Immature natural killer cell (primary cell): Measurements from ENCODE around the gene POLD1. TPM values are rescaled to one million over a fixed set of nuclear protein-coding genes. Genes with fewer than 3 reads are reported as not detected.
A peak's percentile ranks its signal among the peaks of the same experiment; 100 is the strongest.

Experiments used
- DNase-seq, 3 donors: peaks; one replicate each; pipeline ENCODE4 v3.0.0; 2022; ENCODE audit warnings: mixed read lengths in 1 of 3
- H3K27ac Mint-ChIP-seq, 6 donors: one replicate each; pipeline ENCODE4 v1.8.0; 2020; ENCODE audit warnings: mixed read lengths in 6 of 6, mild to moderate bottlenecking in 5 of 6, inconsistent platforms in 4 of 6, moderate library complexity in 3 of 6
- H3K27me3 Mint-ChIP-seq, 3 donors: one replicate each; pipeline ENCODE4 v1.8.0; 2020 to 2021; ENCODE audit warnings: low read depth in 3 of 3, mild to moderate bottlenecking in 3 of 3, mixed read lengths in 3 of 3, moderate library complexity in 3 of 3, inconsistent platforms in 1 of 3
- H3K36me3 Mint-ChIP-seq, 3 donors: one replicate each; pipeline ENCODE4 v1.8.0; 2020; ENCODE audit warnings: mixed read lengths in 3 of 3, inconsistent platforms in 2 of 3, mild to moderate bottlenecking in 2 of 3
- H3K4me1 Mint-ChIP-seq, 2 donors: one replicate each; pipeline ENCODE4 v1.8.0; 2020; ENCODE audit warnings: inconsistent platforms in 2 of 2, mild to moderate bottlenecking in 2 of 2, mixed read lengths in 2 of 2, moderate library complexity in 1 of 2
- H3K4me3 Mint-ChIP-seq, 5 donors: one replicate each; pipeline ENCODE4 v1.8.0; 2020; ENCODE audit warnings: mild to moderate bottlenecking in 5 of 5, mixed read lengths in 5 of 5, inconsistent platforms in 3 of 5, moderate library complexity in 3 of 5
- H3K9me3 Mint-ChIP-seq, 6 donors: one replicate each; pipeline ENCODE4 v1.8.0; 2020; ENCODE audit warnings: mild to moderate bottlenecking in 6 of 6, mixed read lengths in 6 of 6, inconsistent platforms in 4 of 6, moderate library complexity in 3 of 6
- polyA plus RNA-seq, 3 donors: library from polyadenylated mRNA; unstranded; fragments of 300-500 nt; fragmentation: Illumina TruSeq; gene quantifications; one replicate each; pipeline ENCODE4 v1.2.3, GENCODE V29; 2021

POLD1 gene
- polyA plus RNA-seq, 3 donors from 2014 or later = 14.5 to 24.8 (median 22.8) TPM

DNA sequence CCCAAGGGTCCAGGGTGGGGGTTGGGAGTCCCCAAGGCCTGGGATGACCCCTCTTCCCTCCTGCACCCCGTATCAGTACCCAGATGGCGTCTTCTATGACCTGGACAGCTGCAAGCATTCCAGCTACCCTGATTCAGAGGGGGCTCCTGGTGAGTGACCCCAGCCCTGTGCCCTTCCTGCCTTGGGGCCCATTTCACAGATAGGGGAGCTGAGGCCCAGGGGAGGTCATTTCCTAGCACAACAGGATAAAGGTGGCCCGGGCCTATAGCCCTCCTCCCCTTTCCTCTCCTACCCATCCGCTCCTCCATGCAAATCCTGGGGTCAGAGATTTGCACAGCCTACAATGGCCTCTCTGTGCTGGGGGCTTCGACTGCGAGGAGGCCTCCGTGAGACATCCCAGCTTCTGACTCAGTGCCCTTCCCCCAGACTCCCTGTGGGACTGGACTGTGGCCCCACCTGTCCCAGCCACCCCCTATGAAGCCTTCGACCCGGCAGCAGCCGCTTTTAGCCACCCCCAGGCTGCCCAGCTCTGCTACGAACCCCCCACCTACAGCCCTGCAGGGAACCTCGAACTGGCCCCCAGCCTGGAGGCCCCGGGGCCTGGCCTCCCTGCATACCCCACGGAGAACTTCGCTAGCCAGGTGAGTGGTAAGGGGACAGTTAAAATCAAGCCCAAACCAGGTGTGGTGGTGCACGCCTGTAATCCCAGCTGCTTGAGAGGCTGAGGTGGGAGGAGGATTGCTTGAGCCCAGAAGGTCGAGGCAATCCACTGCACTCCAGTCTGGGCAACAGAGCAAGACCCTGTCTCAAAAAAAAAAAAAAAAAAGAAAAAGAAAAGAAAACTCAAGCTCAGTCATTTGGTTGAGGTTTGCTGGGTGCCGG, 38.5 kb downstream of the POLD1 start:
- Mint-ChIP-seq H3K27me3 (peaks cover 1 to 19% (median 10%) of the 10 kb centered on the region in 3 donors), H3K4me3 (peak overlapping the region in 1 of 5 donors; percentile 30), H3K9me3 (peaks cover 0 to 1% (median 0%) of the 10 kb centered on the region in 6 donors), H3K27ac (no peak overlapping the region), H3K36me3 (no peaks in the 10 kb centered on the region), H3K4me1 (peaks cover 7 to 14% of the 10 kb centered on the region in 2 donors)
- DNase-seq = no peak

DNA sequence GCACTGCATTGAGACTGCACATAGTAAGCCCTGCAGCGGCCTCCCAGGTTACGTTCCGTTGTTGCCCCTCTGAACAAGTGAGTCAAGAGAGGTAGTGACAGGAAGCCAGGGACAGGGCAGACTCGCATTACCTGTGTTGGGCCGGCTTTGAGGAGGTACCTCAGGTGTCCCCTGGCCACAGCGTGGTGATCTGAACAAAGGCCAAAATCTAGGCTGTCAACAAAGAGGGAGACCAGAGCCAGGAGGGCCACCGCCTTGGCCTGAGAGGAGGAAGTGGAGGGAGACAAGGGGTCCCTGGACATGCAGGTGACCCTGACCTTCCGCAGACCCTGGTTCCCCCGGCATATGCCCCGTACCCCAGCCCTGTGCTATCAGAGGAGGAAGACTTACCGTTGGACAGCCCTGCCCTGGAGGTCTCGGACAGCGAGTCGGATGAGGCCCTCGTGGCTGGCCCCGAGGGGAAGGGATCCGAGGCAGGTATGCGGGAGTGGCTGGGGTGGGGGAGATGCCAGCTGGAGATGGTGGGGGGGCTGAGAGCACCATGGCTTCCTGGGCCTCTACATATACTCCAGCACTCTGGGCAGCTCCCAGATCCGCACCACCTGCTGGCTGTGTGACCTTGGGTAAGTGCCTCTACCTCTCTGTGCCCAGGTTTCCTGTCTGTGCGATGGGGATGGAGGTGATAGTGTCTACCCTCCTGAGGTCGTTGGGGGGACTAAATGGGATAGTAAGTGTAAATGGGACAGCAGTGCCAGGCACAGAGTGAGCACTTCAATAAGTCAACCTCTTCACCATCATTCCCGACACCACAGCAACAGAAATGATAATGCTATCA, 39.3 kb downstream of the POLD1 start:
- no peak for DNase-seq
- peaks cover 7 to 14% of the 10 kb centered on the region in 2 donors for H3K4me1 Mint-ChIP-seq
- H3K4me3 Mint-ChIP-seq = no peak overlapping the region
- H3K9me3 Mint-ChIP-seq = peaks cover 0 to 1% (median 0%) of the 10 kb centered on the region in 6 donors
- peaks cover 1 to 19% (median 10%) of the 10 kb centered on the region in 3 donors for H3K27me3 Mint-ChIP-seq
- no peaks in the 10 kb centered on the region for H3K36me3 Mint-ChIP-seq
- H3K27ac Mint-ChIP-seq = no peak overlapping the region

DNA sequence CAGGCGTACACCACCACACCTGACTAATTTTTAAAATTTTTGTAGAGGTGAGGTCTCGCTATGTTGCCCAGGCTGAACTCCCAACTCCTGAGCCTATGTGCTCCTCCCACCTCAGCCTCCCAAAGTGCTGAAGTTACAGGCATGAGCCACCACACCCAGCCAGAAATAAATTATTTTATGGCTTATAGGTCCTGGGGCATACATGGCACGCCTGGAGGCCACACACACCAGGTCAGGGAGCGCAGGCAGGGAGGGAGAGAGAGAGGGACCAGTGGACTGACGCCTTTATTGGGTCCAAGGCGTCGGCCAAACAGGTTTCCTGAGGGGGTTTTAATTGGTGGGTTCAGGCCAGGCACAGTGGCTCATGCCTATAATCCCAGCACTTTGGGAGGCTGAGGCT, 41.4 kb downstream of the POLD1 start:
- Mint-ChIP-seq H3K27me3 (peaks cover 3 to 12% (median 3%) of the 10 kb centered on the region in 3 donors), H3K9me3 (no peaks in the 10 kb centered on the region), H3K4me3 (no peak overlapping the region), H3K4me1 (peaks cover 0 to under 1% of the 10 kb centered on the region in 2 donors), H3K27ac (no peak overlapping the region), H3K36me3 (no peaks in the 10 kb centered on the region)
- DNase-seq = no peak

DNA sequence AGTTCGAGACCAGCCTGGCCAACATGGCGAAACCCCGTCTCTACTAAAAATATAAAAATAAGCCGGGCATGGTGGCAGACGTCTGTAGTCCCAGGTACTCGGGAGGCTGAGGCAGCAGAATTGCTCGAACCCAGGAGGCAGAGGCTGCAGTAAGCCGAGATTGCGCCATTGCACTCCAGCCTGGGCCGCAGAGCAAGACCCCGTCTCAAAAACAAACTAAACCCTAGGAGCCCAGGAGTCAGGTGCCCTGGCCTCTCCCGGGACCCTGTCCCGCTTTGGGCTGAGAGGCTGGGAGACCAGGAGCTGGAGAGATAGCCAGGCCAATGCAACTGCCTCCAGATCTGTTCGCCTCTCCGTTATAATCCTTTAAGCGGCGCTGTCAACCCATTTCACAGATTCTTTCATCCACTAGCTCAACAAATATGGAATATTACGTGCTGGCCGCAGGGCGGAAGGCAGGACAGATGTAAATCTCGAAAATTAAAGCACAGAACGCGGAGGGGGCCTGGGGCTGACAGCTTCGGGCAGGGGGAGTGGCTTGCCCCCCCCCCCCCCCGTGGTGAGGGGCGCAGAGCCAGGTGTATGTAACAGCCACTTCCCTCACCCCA, 43.3 kb downstream of the POLD1 start:
- no peak overlapping the region for H3K27ac Mint-ChIP-seq
- H3K9me3 Mint-ChIP-seq = no peaks in the 10 kb centered on the region
- H3K4me1 Mint-ChIP-seq = peaks cover 11 to 13% of the 10 kb centered on the region in 2 donors
- H3K36me3 Mint-ChIP-seq = no peaks in the 10 kb centered on the region
- H3K4me3 Mint-ChIP-seq = no peak overlapping the region
- DNase-seq = no peak
- peaks cover 5 to 10% (median 9%) of the 10 kb centered on the region in 3 donors for H3K27me3 Mint-ChIP-seq

DNA sequence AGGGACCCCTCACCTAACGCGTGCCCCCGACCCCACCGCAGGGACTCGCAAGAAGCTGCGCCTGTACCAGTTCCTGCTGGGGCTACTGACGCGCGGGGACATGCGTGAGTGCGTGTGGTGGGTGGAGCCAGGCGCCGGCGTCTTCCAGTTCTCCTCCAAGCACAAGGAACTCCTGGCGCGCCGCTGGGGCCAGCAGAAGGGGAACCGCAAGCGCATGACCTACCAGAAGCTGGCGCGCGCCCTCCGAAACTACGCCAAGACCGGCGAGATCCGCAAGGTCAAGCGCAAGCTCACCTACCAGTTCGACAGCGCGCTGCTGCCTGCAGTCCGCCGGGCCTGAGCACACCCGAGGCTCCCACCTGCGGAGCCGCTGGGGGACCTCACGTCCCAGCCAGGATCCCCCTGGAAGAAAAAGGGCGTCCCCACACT, 43.9 kb downstream of the POLD1 start:
- no peaks in the 10 kb centered on the region for H3K36me3 Mint-ChIP-seq
- peaks cover 6 to 12% (median 10%) of the 10 kb centered on the region in 3 donors for H3K27me3 Mint-ChIP-seq
- H3K4me1 Mint-ChIP-seq = peaks cover 11 to 13% of the 10 kb centered on the region in 2 donors
- DNase-seq = no peak
- H3K27ac Mint-ChIP-seq = no peak overlapping the region
- H3K4me3 Mint-ChIP-seq = no peak overlapping the region
- H3K9me3 Mint-ChIP-seq = no peaks in the 10 kb centered on the region

DNA sequence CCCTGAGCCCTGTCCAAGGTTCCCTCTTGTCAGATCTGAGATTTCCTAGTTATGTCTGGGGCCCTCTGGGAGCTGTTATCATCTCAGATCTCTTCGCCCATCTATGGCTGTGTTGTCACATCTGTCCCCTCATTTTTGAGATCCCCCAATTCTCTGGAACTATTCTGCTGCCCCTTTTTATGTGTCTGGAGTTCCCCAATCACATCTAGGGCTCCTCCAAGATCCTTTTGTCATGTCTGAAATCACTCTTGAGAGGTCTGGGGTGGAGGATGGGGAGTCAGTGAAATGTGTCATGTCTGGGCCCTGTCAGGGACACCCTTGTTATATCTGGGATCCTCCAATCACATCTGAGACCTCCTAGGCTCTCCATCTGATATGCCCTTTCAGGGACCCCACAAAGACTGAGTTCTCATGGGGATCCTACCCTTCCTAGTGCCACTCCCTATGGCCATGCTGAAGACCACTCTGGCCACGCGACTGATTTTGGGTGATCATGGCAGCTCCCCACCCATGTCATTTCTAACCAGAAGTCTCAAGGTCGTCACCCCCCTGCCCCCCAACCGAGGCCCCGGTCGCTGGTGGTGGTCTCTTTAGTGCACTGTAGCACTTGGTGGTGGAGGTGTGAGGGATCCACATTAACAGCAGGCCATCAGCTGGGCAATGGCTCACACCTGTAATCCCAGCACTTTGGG, 44.8 kb downstream of the POLD1 start:
- no peak for DNase-seq
- Mint-ChIP-seq H3K4me1 (peaks cover 11 to 13% of the 10 kb centered on the region in 2 donors), H3K4me3 (peak overlapping the region in 1 of 5 donors; percentile 21), H3K27ac (no peak overlapping the region), H3K9me3 (no peaks in the 10 kb centered on the region), H3K36me3 (no peaks in the 10 kb centered on the region), H3K27me3 (peaks cover 6 to 13% (median 10%) of the 10 kb centered on the region in 3 donors)

DNA sequence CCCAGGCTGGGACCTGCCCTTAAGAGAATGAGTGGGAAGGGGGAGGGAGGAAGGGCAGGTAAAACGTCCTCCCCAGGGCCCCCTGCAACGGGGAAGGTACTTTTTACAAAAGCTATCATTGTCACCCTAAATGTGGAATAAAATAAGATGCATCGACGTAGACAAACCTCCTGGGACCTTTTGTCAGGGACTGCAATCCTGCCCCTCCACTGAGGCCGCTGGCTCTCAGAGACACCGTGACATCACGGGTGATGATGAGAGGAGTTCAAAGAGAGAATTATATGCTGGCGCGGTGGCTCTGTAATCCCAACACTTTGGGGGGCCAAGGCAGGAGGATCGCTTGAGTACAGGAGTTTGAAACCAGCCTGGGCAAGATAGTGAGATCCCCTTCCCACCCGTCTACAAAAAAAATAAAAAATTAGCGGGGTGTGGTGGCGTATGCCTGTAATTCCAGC, 46.8 kb downstream of the POLD1 start:
- Mint-ChIP-seq H3K4me3 (peak overlapping the region; percentile 91 to 95 (median 92)), H3K36me3 (no peaks in the 10 kb centered on the region), H3K27ac (peak overlapping the region in 4 of 6 donors; percentile 43 to 82 (median 54)), H3K4me1 (peaks cover 11 to 13% of the 10 kb centered on the region in 2 donors), H3K9me3 (no peaks in the 10 kb centered on the region), H3K27me3 (peaks cover 6 to 13% (median 9%) of the 10 kb centered on the region in 3 donors)
- no peak for DNase-seq

DNA sequence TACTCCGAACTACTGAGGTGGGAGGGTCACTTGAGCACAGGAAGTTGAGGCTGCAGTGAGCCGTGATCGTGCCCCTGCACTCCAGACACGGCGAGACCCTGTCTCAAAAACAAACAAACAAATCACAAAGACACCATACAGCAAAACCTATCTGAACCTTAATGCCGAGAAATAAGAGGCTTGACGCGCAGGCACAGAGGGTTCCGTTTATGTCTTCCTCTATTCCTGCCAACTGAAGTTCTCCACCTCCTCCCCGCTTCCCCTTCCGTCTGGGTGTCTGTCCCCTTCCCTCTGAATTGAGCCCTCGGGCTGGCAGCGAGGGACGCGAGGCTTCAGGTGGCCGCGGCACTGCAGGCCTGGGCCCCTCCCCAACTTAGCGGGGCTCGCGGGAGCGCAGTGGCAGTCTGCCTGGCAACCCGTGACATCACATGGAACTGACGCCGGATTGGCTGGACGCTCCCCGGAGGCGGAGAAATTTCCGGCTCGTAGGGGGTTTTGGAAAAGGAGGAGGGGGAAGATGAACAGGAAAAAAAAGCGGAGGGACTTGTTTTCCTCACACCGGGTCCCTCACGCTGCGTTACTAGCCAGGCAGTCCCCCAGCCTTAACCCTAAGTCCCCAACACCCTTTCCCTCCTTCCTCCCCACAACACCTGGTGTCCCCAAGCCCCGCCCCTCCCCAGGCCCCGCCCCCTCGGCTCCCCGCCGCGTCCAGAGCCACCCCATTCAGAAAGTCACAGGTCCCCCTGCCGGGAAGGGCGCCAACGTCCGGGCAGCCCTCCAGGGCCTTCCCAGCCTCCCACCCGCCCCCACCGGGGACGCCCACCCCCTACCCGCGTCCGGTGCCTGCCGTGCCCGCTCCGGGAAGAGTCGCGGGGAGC, 47.4 kb downstream of the POLD1 start:
- DNase-seq = peak; percentile 87 to 88 (median 87)
- peaks cover 6 to 17% (median 9%) of the 10 kb centered on the region in 3 donors for H3K27me3 Mint-ChIP-seq
- peak overlapping the region; percentile 43 to 92 (median 84) for H3K27ac Mint-ChIP-seq
- H3K36me3 Mint-ChIP-seq = no peaks in the 10 kb centered on the region
- peak overlapping the region; percentile 91 to 95 (median 92) for H3K4me3 Mint-ChIP-seq
- H3K4me1 Mint-ChIP-seq = peaks cover 11 to 13% of the 10 kb centered on the region in 2 donors
- H3K9me3 Mint-ChIP-seq = no peaks in the 10 kb centered on the region

DNA sequence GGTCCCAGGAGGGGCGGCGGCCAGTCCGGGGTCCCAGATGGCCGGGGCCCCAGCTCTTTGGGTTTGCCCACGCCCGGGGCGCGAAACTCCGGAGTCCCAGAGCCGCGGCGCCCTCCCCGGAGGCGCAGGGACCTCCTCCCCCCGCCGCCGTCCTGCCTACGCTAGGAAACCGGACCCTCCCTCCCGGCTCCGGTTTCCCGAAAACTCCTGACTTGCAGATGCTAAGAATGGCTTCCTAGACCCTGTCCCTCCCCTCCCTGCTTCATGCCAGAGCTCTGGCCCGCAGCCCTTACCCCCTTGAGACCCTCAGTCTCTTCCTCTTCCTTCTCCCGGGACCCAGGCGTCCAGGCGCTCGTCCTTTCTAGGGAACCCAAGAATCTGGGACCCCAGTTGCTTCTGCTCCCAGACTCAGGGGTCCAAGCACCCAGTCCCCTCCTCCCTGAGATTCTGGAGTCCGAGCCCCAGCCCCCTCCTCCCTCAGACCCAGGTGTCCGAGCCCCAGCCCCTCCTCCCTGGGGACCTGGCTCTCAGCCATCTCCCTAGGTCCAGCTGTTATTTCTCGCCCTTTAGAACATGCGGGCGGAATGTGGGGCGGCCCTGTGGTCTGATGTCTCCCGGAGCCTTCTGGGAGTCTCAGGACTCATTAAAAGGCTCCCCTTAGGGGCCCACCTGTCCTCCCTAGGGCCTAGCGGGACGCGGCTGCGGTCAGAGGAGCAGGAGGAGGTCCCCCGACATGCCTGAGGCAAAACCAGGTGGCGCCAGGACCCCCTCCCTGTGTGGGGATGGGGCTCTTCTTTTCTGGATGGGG, 48.3 kb downstream of the POLD1 start, which contains the start of gene MYBPC2:
Gene MYBPC2, plus strand, starts transcription at position 672 of the 808 bp plus-strand sequence. Its CDS starts 62 bp downstream, at position 734.
- Mint-ChIP-seq H3K27ac (peak within 1 kb of the TSS; percentile 43 to 92 (median 84)), H3K36me3 (no peaks in the 10 kb centered on the region), H3K4me1 (peaks cover 11 to 13% of the 10 kb centered on the region in 2 donors), H3K4me3 (peak within 1 kb of the TSS; percentile 91 to 95 (median 92)), H3K27me3 (peaks cover 6 to 16% (median 9%) of the 10 kb centered on the region in 3 donors), H3K9me3 (no peaks in the 10 kb centered on the region)
- DNase-seq = peak in 1 of 3 donors; percentile 9

DNA sequence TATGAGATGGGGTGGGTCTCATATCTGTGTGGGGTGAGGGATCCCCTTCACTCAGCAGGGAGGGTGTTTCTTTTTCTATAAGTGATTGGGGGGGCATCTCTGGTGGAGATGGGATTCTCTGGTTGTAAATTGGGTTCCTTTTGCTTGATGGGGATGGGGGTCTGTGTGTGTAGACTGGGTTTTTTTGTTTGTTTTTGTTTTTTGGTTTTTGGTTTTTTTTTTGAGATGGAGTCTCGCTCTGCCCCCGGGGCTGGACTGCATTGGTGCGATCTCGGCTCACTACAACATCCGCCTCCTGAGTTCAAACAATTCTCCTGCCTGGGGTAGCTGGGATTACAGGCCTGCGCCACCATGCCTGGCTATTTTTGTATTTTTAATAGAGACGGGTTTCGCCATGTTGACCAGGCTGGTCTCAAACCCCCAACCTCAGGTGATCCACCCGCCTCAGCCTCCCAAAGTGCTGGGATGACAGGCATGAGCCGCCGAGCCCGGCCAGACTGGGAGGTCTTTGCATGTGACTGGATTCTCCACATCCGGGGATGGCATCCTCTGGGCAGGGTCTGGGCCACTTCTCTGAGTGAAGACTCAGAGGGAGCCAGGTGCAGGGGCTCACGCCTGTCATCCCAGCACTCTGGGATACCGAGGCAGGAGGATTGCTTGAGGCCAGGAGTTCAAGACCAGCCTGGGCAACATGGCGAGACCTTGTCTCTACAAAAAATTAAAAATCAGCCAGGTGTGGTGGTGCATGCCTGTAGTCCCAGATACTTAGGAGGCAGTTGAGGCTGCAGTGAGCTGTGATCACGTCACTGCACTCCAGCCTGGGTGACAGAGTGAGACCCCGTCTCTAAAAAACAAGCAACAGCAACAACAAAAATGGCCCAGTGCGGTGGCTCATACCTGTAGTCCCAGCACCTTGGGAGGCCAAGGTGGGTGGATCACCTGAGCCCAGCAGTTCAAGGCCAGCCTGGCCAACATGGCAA, 49.3 kb downstream of the POLD1 start:
- H3K36me3 Mint-ChIP-seq = no peaks in the 10 kb centered on the region
- peak overlapping the region; percentile 67 to 72 (median 71) for H3K4me3 Mint-ChIP-seq
- no peak for DNase-seq
- peak overlapping the region in 1 of 6 donors; percentile 34 for H3K27ac Mint-ChIP-seq
- H3K27me3 Mint-ChIP-seq = peaks cover 9 to 16% (median 9%) of the 10 kb centered on the region in 3 donors
- H3K4me1 Mint-ChIP-seq = peaks cover 11 to 13% of the 10 kb centered on the region in 2 donors
- no peaks in the 10 kb centered on the region for H3K9me3 Mint-ChIP-seq
